Parathyroid adenoma (tissue), 2 donors: ENCODE results near the gene ZC3H13.
"Not testable (repeated sequence)": the region's sequence is repeated elsewhere in the genome, so short reads cannot be mapped to it uniquely, and the experiment has no call there.

Source experiments
- H2AFZ ChIP-seq: fragments of 300-600 bp; sonication (generic); one replicate; pipeline ENCODE4 v1.7.0; 2017; ENCODE audit warnings: antibody characterized with exemption, mild to moderate bottlenecking
- H3K27ac ChIP-seq: fragments of 300-600 bp; sonication (generic); one replicate; pipeline ENCODE4 v1.7.0; 2017
- H3K27me3 ChIP-seq: fragments of 300-600 bp; sonication (generic); one replicate; pipeline ENCODE4 v1.7.0; 2017; ENCODE audit warnings: low read length; ENCODE audit not compliant: control insufficient read depth, insufficient read depth
- H3K36me3 ChIP-seq: fragments of 300-600 bp; sonication (generic); one replicate; pipeline ENCODE4 v1.7.0; 2017; ENCODE audit warnings: low read length; ENCODE audit not compliant: control insufficient read depth, insufficient read depth
- H3K4me1 ChIP-seq: fragments of 300-600 bp; sonication (generic); one replicate; pipeline ENCODE4 v1.7.0; 2017; ENCODE audit warnings: control low read depth
- H3K4me2 ChIP-seq: fragments of 300-600 bp; sonication (generic); one replicate; pipeline ENCODE4 v1.7.0; 2017; ENCODE audit warnings: low read length
- H3K4me3 ChIP-seq: fragments of 300-600 bp; sonication (generic); one replicate; pipeline ENCODE4 v1.7.0; 2017; ENCODE audit warnings: low read depth, low read length
- H3K79me2 ChIP-seq: fragments of 300-600 bp; sonication (generic); one replicate; pipeline ENCODE4 v1.7.0; 2017; ENCODE audit warnings: control low read depth
- H3K9ac ChIP-seq: fragments of 300-600 bp; sonication (generic); one replicate; pipeline ENCODE4 v1.7.0; 2017; ENCODE audit warnings: mild to moderate bottlenecking
- H3K9me3 ChIP-seq: fragments of 300-600 bp; sonication (generic); one replicate; pipeline ENCODE4 v1.7.0; 2017; ENCODE audit warnings: low read length; ENCODE audit not compliant: control insufficient read depth
- CTCF ChIP-seq: fragments of 300-600 bp; sonication (generic); IDR thresholded peaks from one replicate; pipeline ENCODE4 v1.7.0; 2017; ENCODE audit warnings: antibody characterized with exemption, mild to moderate bottlenecking
- donor health status: primary hyperparathyroidism.

ZC3H13 gene

GRCh38 chr13:45994752-45995151 lies 57.8 kb downstream of the ZC3H13 start:
- H3K9ac ChIP-seq, result no peak overlapping the region
- no peak overlapping the region for H3K4me2 ChIP-seq
- H3K27me3 ChIP-seq, result no peaks in the 10 kb centered on the region
- no peak for TF ChIP-seq CTCF
- H3K79me2 ChIP-seq, result no peaks in the 10 kb centered on the region
- H3K4me1 ChIP-seq, result peaks cover 2% of the 10 kb centered on the region
- H2AFZ ChIP-seq, result no peak overlapping the region
- H3K36me3 ChIP-seq, result no peaks in the 10 kb centered on the region
- no peaks in the 10 kb centered on the region for H3K9me3 ChIP-seq
- H3K27ac ChIP-seq, result no peak overlapping the region
- no peak overlapping the region for H3K4me3 ChIP-seq

GRCh38 chr13:45989607-45990006 lies 62.9 kb downstream of the ZC3H13 start:
- Histone ChIP-seq H3K9ac (no peak overlapping the region), H3K4me2 (no peak overlapping the region), H3K4me3 (no peak overlapping the region), H3K4me1 (no peaks in the 10 kb centered on the region), H3K27ac (no peak overlapping the region), H3K27me3 (no peaks in the 10 kb centered on the region), H3K79me2 (peaks cover 5% of the 10 kb centered on the region), H3K36me3 (no peaks in the 10 kb centered on the region), H2AFZ (no peak overlapping the region), H3K9me3 (no peaks in the 10 kb centered on the region)
- no peak for TF ChIP-seq CTCF

- not testable (repeated sequence) for H2AFZ ChIP-seq, H3K79me2 ChIP-seq, H3K9ac ChIP-seq, H3K27ac ChIP-seq, H3K4me2 ChIP-seq, H3K36me3 ChIP-seq, H3K9me3 ChIP-seq, H3K4me1 ChIP-seq, H3K27me3 ChIP-seq, H3K4me3 ChIP-seq
Measured at GRCh38 chr13:45981127-45981526, 71.4 kb downstream of the ZC3H13 start.

DNA sequence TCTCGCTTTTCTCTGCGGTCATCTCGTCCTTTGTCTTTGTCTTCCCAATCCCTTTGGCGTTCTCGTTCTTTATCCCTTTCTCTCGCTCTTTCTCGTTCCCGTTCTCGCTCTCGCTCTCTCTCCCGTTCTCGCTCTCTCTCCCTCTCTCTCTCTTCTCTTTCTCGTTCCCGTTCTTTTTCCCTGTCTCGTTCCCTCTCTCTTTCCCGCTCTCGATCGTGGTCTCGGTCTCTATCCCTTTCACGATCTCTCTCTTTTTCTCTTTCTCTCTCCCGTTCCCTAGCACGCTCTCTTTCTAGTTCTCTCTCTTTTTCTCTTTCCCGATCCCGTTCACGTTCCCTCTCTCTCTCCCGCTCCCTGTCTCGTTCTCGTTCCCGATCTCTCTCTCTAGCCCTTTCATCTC lies 77.2 kb downstream of the ZC3H13 start:
- Histone ChIP-seq H2AFZ (no peak overlapping the region), H3K27me3 (no peaks in the 10 kb centered on the region), H3K79me2 (no peaks in the 10 kb centered on the region), H3K9ac (no peak overlapping the region), H3K4me1 (no peaks in the 10 kb centered on the region), H3K27ac (no peak overlapping the region), H3K4me3 (no peak overlapping the region), H3K9me3 (no peaks in the 10 kb centered on the region), H3K4me2 (no peak overlapping the region), H3K36me3 (no peaks in the 10 kb centered on the region)
- no peak for TF ChIP-seq CTCF

- Histone ChIP-seq H3K4me2 (no peak overlapping the region), H3K27ac (no peak overlapping the region), H3K4me3 (no peak overlapping the region), H3K36me3 (no peaks in the 10 kb centered on the region), H3K9ac (no peak overlapping the region), H2AFZ (no peak overlapping the region), H3K4me1 (no peaks in the 10 kb centered on the region), H3K9me3 (no peaks in the 10 kb centered on the region), H3K27me3 (no peaks in the 10 kb centered on the region), H3K79me2 (no peaks in the 10 kb centered on the region)
- TF ChIP-seq CTCF, result no peak
Measured at GRCh38 chr13:45974500-45974899, 78.0 kb downstream of the ZC3H13 start.
